Neuron (in vitro differentiated cells): Measurements from ENCODE around the gene CD151.

ENCODE experiments used
- H2AFZ ChIP-seq: one replicate; pipeline ENCODE4 v1.6.1; 2013; ENCODE audit warnings: low read depth, mild to moderate bottlenecking, inconsistent platforms, low read length, moderate library complexity
- H3K27me3 ChIP-seq: one replicate; pipeline ENCODE4 v1.6.1; 2013; ENCODE audit warnings: low read length; ENCODE audit not compliant: insufficient read depth
- H3K36me3 ChIP-seq: one replicate; pipeline ENCODE4 v1.6.1; 2013; ENCODE audit warnings: low read length; ENCODE audit not compliant: insufficient read depth
- H3K4me1 ChIP-seq: one replicate; pipeline ENCODE4 v1.6.1; 2013; ENCODE audit warnings: low read length; ENCODE audit not compliant: insufficient read depth
- H3K4me3 ChIP-seq: 2 replicates; pipeline ENCODE4 v1.5.1; 2013; ENCODE audit warnings: mild to moderate bottlenecking, low read length, moderate library complexity
- H3K9me3 ChIP-seq: one replicate; pipeline ENCODE4 v1.6.1; 2013; ENCODE audit warnings: low read length

CD151 gene

DNA sequence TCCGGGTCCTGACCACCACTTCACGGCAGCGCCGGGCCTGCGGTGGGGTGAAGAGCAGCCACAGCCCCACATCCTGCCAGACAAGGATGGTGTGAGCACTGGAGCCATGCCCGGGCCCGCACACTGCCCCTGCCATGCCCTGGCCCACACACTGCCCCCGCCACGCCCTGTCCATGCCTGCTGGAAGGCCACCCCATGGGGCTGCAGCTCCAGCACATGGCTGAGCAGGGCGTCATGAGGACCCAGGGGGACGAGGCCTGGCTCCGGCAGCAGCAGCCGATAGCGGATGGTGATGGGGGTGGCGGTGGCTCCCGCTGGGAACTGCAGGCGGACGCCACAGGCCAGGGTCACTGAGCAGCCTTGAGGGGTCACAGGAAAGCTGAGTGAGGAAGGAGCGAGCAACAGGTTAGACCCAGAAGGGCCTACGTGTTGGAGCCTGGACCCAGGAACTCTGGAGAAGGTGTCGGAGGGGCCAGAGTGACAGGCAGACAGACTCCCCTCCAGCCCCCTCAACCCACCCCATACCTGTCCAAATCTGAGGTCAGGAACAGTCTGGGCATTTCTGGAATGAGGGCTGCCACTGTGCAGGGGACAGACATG, 30.6 kb upstream of the CD151 start:
- no peak overlapping the region for H2AFZ ChIP-seq
- H3K27me3 ChIP-seq, result no peaks in the 10 kb centered on the region
- peaks cover 23% of the 10 kb centered on the region for H3K4me1 ChIP-seq
- H3K4me3 ChIP-seq, result no peak overlapping the region
- H3K9me3 ChIP-seq, result no peaks in the 10 kb centered on the region
- peaks cover 35% of the 10 kb centered on the region for H3K36me3 ChIP-seq

DNA sequence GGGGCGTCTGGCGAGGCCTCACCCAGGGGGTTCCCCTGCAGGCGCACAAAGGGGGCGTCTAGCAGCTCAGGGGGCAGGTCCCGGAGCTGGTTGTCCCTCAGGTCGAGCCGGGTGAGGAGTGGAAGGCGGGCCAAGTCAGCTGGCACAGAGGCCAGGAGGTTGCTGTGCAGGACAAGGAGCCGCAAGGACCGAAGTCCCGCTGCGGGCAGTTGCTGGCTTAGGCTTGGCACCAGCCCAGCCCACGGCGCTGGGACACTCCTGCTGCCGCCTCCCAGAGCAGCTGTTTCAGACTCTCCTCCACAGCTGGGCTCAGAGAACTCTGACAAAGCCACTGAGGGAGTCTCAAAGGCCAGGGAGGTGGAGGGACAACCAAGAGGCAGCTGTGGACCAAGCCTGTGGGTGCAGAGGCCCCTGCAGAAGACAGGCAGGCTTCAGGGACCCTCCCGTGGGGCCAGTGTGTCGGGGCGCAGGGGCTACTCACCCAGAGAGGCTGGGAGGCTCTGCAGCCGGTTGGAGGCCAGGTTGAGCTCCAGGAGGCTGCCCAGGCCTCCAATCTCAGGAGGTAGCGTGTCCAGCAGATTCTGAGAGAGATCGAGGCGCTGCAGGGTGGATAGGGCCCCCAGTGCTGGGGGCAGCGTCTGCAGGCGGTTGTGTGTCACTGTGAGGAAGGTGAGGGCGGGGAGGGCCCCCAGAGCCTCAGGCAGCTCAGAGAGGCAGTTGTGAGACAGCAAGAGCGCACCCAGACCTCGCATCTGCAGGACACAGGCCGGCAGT, 29.9 kb upstream of the CD151 start:
- Histone ChIP-seq H3K4me3 (no peak overlapping the region), H3K9me3 (no peaks in the 10 kb centered on the region), H3K36me3 (peaks cover 35% of the 10 kb centered on the region), H3K4me1 (peaks cover 23% of the 10 kb centered on the region), H2AFZ (no peak overlapping the region), H3K27me3 (no peaks in the 10 kb centered on the region)

DNA sequence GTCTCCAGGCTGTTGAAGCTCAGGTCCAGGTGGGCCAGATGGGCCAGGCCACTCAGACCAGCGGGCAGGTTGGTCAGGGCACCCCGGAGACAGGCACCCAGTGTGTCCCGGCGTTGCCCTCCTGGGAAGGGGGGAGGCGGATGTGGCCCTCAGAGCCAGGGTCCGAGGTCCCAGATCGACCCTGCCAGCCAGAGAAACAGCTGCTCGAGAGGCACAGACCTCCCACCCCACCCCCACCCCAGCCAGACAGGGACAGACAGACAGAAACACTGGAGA, 29.3 kb upstream of the CD151 start:
- Histone ChIP-seq H3K36me3 (peaks cover 35% of the 10 kb centered on the region), H3K27me3 (no peaks in the 10 kb centered on the region), H2AFZ (no peak overlapping the region), H3K4me3 (no peak overlapping the region), H3K9me3 (no peaks in the 10 kb centered on the region), H3K4me1 (peaks cover 25% of the 10 kb centered on the region)

DNA sequence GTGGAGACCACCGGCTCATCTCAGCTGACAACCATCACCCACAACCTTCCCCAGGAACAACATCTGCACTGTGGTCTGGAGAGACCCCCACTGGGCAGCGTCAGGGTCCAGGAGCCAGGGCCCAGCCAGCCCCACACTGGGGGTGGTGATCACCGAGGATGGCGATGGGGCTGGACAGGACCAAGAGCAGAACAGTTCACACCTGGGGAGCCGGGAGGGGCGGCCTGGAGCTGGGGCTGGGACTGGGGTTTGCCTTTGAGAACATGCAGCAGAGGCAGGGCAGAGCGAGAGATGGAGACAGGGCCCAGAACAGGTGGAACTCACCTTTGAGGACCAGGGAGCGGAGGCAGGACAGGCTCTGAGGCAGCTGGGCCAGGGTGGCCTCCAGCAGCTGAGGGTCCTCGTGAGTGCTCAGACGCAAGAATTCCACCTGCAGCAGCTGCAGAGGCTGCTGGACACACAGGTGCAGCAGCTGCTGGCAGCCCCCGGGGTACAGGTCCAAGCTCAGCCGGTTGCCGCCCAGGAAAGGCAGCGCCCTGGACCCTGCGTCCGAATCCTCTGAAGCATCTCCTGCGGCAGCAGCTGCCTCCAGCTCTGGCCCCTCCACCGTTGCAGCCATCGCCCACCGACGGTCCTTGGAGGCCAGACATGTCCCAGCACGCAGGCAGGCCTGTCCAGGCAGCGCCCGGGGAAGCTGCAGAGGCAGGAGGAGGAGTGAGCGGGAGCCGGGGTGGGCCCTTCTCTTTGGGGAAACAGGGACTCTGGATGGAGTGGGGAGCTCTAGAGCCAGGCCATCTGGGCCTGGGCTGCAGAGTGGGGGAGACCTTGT, 28.8 kb upstream of the CD151 start:
- Histone ChIP-seq H3K4me1 (peaks cover 29% of the 10 kb centered on the region), H3K27me3 (no peaks in the 10 kb centered on the region), H3K36me3 (peaks cover 33% of the 10 kb centered on the region), H3K9me3 (no peaks in the 10 kb centered on the region), H2AFZ (no peak overlapping the region), H3K4me3 (peak overlapping the region; percentile 54)

DNA sequence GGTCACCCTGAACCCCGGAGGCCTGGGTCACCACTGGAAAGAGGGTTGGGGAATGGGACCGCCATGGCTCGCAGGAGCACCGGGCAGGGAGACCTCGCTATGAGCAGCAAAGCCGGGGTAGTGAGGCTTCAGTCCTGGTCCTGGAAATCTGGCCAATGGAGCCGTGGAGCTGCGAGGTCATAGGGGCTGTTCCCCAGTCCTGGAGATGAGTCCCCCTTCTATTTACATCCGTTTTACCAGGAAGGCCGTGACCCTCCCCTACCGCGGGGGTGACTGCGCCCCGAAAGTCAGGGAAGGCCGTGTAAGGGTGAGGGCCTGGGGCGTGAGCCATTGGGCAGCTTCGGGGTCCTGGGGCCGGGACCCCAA, 28.2 kb upstream of the CD151 start:
- no peaks in the 10 kb centered on the region for H3K27me3 ChIP-seq
- H3K9me3 ChIP-seq, result no peaks in the 10 kb centered on the region
- peaks cover 29% of the 10 kb centered on the region for H3K36me3 ChIP-seq
- peak overlapping the region; percentile 27 for H2AFZ ChIP-seq
- peaks cover 29% of the 10 kb centered on the region for H3K4me1 ChIP-seq
- peak overlapping the region; percentile 54 for H3K4me3 ChIP-seq

DNA sequence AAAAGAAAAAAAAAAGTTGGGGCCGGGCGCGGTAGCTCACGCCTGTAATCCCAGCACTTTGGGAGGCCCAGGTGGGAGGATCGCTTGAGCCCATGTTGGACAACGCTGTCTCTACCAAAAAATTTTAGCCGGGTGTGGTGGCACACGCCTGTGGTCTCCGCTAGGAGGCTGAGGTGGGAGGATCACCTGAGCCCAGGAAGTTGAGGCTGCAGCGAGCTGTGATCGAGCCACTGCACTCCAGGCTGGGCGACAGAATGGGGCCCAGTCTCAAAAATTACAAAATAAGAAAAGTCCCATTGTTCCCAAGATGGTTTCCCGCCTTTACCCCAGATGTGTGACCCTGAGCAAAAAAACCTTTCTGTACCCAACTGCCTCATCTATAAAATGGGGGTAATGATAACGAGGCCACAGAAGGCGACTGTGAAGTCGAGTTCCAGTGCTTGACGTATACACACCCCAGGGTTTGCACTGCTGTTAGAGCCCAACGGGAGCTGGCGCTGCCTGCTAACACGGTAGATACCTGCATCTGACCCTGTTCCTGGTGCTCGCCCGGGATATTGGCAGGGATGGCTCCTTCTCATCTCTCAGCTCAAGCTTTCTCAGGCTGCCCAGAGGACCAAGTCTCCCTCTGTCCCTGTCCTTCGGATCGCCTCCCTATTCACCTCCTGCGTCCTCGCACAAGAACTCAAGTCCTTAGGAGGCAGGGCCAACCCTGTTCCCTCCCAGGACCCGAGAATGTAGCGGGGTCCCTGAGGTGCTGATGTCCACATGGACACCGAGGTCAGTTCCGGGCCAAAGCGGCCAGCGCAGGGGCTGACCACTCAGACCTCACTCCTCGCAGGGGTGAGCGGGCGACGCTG, 24.1 kb upstream of the CD151 start:
- Histone ChIP-seq H3K36me3 (peaks cover 23% of the 10 kb centered on the region), H3K9me3 (no peaks in the 10 kb centered on the region), H2AFZ (peak overlapping the region; percentile 76), H3K27me3 (no peaks in the 10 kb centered on the region), H3K4me1 (peaks cover 37% of the 10 kb centered on the region), H3K4me3 (peak overlapping the region; percentile 87)

DNA sequence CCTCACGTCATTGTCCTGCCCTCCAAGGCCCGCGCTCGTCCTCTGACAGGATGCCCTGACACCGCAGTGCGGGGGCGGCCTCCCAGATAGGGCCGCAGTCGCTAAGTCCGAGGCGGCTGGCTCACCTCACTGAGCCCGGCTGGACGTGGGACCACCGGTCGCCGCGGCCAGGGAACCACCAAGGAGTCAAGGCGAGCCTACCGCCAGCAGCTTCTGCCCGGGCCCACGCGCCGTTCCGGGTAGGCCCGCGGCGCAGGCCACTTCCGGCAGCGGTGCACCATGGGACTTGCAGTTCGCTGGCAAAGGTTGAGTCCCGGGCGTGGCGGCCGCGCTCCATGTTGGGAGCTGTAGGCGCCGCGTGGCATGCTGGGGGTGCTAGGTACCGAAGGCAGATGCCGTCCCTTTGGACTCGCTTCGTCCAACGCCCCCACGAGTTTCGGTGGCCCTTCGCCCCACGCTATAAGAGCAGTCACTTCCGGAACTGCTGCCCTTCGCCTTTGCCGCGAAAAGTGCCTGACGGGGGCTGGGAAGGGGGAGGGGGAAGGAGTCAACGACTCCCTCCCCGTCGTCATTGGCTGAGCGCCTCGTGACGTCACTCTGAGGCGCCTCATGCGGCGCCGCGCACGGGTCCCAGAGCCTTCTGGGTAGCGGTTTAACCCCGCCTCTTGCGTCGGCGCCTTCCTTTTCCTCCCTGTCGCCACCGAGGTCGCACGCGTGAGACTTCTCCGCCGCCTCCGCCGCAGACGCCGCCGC, 23.3 kb upstream of the CD151 start, which contains the start of gene RPLP2:
TSS of gene RPLP2 (plus strand) at position 681 of the 753 bp plus-strand sequence. CDS start 268 bp downstream, outside the sequence.
- Histone ChIP-seq H3K4me3 (peak within 1 kb of the TSS; percentile 87), H3K36me3 (peaks cover 26% of the 10 kb centered on the region), H3K4me1 (peaks cover 29% of the 10 kb centered on the region), H3K27me3 (no peaks in the 10 kb centered on the region), H2AFZ (peak within 1 kb of the TSS; percentile 76), H3K9me3 (no peaks in the 10 kb centered on the region)

DNA sequence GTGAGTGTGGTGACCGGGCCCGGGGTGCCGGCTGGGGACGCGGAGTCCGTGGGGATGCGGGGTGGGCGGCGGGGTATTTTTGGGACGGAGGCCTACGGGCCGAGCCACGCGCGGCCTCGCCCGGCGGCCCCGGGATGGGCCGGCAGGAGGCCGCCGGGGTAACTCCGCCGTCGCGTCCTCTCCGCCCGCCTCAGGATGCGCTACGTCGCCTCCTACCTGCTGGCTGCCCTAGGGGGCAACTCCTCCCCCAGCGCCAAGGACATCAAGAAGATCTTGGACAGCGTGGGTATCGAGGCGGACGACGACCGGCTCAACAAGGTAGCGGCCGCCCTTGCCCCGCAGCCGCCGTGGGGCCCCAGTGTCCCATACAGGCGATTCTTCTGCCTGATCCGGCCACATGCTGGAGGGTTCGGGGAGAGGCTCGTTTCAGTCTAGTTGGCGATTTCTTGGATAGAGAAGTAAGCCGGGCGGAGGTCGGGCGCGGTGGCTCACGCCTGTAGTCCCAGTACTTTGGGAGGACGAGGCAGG, 22.6 kb upstream of the CD151 start:
- H3K4me1 ChIP-seq, result peaks cover 24% of the 10 kb centered on the region
- no peaks in the 10 kb centered on the region for H3K9me3 ChIP-seq
- H2AFZ ChIP-seq, result peak overlapping the region; percentile 76
- H3K4me3 ChIP-seq, result peak overlapping the region; percentile 87
- peaks cover 26% of the 10 kb centered on the region for H3K36me3 ChIP-seq
- no peaks in the 10 kb centered on the region for H3K27me3 ChIP-seq

DNA sequence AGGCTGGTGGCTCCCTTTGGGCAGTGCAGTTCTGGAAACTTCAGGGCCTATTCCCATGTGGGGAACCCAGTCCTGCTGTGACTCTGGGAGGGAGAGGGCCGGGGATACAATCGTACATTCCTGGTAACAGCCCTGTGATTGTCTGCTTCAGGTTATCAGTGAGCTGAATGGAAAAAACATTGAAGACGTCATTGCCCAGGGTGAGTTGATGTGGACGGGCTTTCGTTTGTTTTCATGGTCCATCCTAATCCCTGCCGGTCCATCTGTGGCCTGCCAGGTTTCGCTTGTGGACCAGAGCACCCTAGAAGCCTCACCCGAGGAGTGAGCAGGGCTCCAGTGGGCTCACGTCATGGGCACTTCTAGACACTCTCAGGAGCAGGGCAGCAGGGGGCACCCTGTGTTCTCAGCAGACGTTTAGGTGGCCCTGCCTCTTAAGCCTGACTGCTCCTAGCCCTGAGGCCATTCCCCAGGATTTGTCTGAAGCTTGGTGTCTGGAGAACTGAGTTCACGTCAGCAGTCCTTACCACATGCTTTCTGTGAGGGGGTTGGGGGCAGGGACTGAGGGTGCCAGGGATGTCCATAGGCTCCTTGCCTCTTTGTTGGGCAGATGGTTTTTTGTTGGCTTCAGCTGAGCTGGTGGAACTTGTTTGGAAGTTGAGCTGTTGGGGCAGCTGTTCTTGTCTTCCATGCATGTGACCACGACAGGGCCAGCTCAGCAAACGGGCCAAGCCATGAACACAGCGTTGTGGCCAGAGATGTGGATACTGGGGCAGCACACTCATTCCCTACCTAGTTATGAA, 21.1 kb upstream of the CD151 start:
- Histone ChIP-seq H3K4me1 (peaks cover 20% of the 10 kb centered on the region), H3K9me3 (no peaks in the 10 kb centered on the region), H2AFZ (no peak overlapping the region), H3K4me3 (no peak overlapping the region), H3K36me3 (peaks cover 26% of the 10 kb centered on the region), H3K27me3 (no peaks in the 10 kb centered on the region)

DNA sequence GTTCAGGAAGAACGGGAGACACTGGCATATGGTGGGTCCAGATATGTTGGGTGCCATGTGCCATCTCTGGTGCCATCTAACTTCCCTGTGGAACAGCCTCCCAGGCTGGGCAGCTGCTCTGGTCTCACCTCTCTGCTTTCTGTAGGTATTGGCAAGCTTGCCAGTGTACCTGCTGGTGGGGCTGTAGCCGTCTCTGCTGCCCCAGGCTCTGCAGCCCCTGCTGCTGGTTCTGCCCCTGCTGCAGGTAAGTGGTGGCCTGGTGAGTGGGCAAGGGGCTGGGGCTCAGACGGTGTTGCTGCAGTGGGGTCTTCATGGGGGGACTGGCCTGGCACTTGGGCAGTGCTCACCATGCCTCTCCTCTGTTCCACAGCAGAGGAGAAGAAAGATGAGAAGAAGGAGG, 20.4 kb upstream of the CD151 start:
- Histone ChIP-seq H3K4me3 (no peak overlapping the region), H3K9me3 (no peaks in the 10 kb centered on the region), H3K27me3 (no peaks in the 10 kb centered on the region), H2AFZ (no peak overlapping the region), H3K4me1 (peaks cover 20% of the 10 kb centered on the region), H3K36me3 (peaks cover 26% of the 10 kb centered on the region)

DNA sequence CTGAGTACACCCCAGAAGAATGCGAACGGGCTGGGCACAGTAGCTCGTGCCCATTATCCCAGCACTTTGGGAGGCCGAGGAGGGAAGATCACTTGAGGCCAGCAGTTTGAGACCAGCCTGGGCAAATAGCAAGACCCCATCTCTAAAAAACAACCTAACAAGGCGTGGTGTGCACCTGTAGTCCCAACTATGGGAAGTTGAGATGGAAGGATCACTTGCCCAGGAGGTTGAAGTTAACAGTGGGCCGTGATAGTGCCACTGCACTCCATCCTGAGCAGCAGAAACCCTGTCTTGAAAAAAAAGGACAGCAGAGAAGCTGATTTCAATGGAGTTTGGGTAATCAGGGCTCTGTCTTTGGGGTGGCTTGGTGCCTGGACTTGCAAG, 19.7 kb upstream of the CD151 start:
- peaks cover 20% of the 10 kb centered on the region for H3K4me1 ChIP-seq
- H2AFZ ChIP-seq, result no peak overlapping the region
- no peaks in the 10 kb centered on the region for H3K27me3 ChIP-seq
- H3K36me3 ChIP-seq, result peaks cover 26% of the 10 kb centered on the region
- H3K4me3 ChIP-seq, result no peak overlapping the region
- no peaks in the 10 kb centered on the region for H3K9me3 ChIP-seq
